HUES6 (cell line): ENCODE measurements around the gene SMURF1.

ENCODE experiments used
- H3K27ac ChIP-seq: 2 replicates; pipeline ENCODE4 v1.7.0; 2013; ENCODE audit warnings: low read depth, mild to moderate bottlenecking, low read length, inconsistent platforms
- H3K27me3 ChIP-seq: 2 replicates; pipeline ENCODE4 v1.6.1; 2013; ENCODE audit warnings: low read length; ENCODE audit not compliant: control insufficient read depth, insufficient read depth
- H3K36me3 ChIP-seq: 2 replicates; pipeline ENCODE4 v1.6.1; 2013; ENCODE audit warnings: low read length; ENCODE audit not compliant: control insufficient read depth, insufficient read depth
- H3K4me1 ChIP-seq: 2 replicates; pipeline ENCODE4 v1.6.1; 2013; ENCODE audit warnings: low read length; ENCODE audit not compliant: control insufficient read depth, insufficient read depth
- H3K4me3 ChIP-seq: 2 replicates; pipeline ENCODE4 v1.5.1; 2013; ENCODE audit warnings: low read depth, low read length
- H3K9ac ChIP-seq: one replicate; pipeline ENCODE4 v1.6.1; 2013; ENCODE audit warnings: mild to moderate bottlenecking, low read length
- H3K9me3 ChIP-seq: 2 replicates; pipeline ENCODE4 v1.6.1; 2013; ENCODE audit warnings: low read depth, low read length; ENCODE audit not compliant: control insufficient read depth, insufficient read depth

Gene SMURF1

DNA sequence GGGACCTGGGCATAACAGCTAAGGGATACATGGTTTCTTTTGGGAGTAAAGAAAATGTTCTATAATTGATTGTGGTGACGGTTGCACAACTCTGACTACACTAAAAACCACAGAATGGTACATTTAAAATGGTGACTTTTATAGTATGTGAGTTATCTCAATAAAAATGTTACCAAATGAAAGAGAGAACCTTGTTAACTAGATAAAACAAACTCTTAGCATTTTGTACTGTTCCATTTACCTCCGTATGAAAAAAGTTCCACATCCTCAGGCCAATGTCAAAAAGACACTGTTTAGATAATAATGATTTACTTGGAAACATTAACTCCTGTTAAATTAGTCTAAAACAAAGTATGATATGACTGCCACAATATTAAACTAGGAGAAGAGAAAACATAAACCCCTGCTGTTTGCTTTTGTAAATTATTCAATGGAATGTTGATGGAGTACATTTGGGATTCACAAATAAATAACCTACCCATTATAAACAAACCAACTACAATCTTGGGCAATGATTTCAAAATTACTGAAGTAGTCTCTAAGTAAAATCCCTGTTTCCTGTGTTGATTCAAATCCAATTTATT is 60.7 kb downstream of the SMURF1 start:
- Histone ChIP-seq H3K27ac (no peak overlapping the region), H3K27me3 (no peaks in the 10 kb centered on the region), H3K36me3 (no peaks in the 10 kb centered on the region), H3K4me1 (peaks cover 11% of the 10 kb centered on the region), H3K9ac (no peak overlapping the region), H3K4me3 (no peak overlapping the region), H3K9me3 (peaks cover 4% of the 10 kb centered on the region; the same call in 1 of the 2 replicates)

DNA sequence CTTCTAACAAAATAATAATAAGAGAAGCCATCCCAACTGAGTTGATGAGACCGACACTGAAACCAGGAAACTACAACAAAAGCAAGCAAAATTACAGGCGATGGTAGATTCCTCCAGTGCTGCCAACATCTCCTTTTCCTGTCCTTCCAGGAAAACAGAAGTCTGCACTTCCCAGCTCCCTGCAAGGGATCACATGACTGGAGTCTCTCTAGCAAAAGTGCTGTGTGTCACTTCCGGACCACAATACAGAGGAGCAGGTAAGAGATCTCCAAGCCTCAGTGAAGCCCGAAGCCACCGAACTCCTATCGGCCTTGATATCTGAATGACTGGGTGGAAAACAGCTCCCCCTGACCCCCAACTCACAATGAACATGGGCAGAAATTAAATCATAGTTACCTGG is 63.2 kb downstream of the SMURF1 start:
- peaks cover 11% of the 10 kb centered on the region for H3K4me1 ChIP-seq
- no peak overlapping the region for H3K9ac ChIP-seq
- H3K36me3 ChIP-seq: peaks cover 3% of the 10 kb centered on the region; the same call in 1 of the 2 replicates
- H3K27ac ChIP-seq: no peak overlapping the region
- H3K9me3 ChIP-seq: no peaks in the 10 kb centered on the region
- H3K27me3 ChIP-seq: no peaks in the 10 kb centered on the region
- no peak overlapping the region for H3K4me3 ChIP-seq

DNA sequence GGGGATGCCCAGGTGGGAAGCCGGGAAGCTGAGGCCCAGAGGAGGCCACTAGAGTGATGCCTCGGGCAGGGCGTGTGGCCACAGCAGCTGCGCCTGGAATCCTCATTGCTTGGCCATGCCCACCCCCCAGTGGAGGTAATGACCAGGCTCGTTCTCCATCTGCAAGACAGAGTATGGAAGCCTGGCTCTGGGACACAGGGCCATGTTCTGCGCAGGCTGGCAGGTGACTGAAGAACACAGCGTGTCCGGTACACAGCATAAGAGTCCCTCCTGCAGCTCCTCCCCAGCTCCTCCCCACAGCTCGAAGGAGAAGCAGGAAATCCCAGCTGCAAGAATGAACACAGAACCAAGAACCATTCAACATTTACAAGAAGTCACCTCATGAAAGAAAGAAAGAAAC is 64.8 kb downstream of the SMURF1 start:
- Histone ChIP-seq H3K27ac (no peak overlapping the region), H3K9me3 (no peaks in the 10 kb centered on the region), H3K27me3 (no peaks in the 10 kb centered on the region), H3K4me1 (peaks cover 11% of the 10 kb centered on the region), H3K36me3 (peaks cover 3% of the 10 kb centered on the region; the same call in 1 of the 2 replicates), H3K4me3 (no peak overlapping the region), H3K9ac (no peak overlapping the region)

DNA sequence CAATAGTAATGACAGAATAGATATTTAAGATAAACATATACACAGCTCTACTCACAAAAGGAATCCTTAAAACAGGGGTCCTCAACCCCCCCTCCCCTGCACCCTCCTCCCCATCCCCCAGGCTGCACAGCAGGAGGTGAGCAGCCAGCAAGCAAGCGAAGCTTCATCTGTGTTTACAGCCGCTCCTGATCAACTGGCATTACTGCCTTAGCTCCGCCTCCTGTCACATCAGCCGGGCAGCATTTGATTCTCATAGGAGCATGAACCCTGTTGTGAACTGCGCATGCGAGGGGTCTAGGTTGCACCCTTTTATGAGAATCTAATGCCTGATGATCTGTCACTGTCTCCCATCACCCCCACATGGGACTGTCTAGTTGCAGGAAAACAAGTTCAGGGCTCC is 65.5 kb downstream of the SMURF1 start:
- Histone ChIP-seq H3K4me3 (no peak overlapping the region), H3K4me1 (peaks cover 5% of the 10 kb centered on the region; the same call in 1 of the 2 replicates), H3K9me3 (no peaks in the 10 kb centered on the region), H3K9ac (no peak overlapping the region), H3K27me3 (no peaks in the 10 kb centered on the region), H3K27ac (no peak overlapping the region), H3K36me3 (peaks cover 3% of the 10 kb centered on the region; the same call in 1 of the 2 replicates)

DNA sequence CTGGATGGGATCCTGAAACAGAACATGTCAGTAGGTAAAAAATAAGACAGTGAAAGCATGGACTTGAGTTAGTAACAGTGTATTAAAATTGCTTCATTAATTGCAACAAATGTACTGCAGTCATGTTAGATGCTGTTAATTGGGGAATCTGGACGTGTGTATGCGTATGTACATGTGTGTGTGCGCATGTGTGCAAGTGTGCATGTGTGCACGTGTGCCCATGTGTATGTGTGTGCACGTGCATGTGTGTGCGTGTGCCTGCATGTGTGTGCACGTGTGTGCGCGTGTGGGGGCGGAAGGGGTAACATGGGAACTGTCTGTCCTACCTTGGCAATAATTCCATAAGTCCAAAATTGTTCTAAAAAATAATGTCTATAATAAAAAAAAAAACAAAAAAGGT is 67.3 kb downstream of the SMURF1 start:
- Histone ChIP-seq H3K36me3 (peaks cover 3% of the 10 kb centered on the region; the same call in 1 of the 2 replicates), H3K27ac (no peak overlapping the region), H3K9me3 (no peaks in the 10 kb centered on the region), H3K27me3 (no peaks in the 10 kb centered on the region), H3K4me1 (peaks cover 5% of the 10 kb centered on the region; the same call in 1 of the 2 replicates), H3K4me3 (no peak overlapping the region), H3K9ac (no peak overlapping the region)

DNA sequence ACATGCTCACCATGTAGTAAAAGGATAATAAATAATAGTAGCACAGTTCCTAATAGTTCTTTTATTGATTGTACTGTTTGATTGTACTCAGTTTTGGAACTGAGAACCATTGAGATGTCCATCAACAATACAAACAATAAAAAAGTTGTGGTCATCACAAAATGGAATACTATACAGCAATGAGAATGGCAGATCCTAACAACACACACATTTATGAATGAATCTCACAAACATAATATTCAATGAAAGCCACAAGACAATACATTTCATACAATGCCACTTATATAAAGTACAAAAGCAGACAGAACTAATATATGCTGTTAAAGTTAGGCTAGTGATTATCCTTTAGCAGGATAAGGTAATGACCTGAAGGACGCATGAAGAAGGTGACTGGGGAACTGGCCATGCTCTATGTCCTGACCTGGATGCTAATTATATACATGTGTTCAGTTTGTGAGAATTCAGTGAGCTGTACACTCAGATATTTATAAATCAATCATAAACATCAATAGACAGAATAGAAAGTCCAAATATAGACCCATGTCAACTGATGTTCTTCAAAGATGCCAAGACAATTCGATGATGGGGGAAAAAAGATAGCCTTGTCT is 70.0 kb downstream of the SMURF1 start:
- no peak overlapping the region for H3K27ac ChIP-seq
- no peak overlapping the region for H3K4me3 ChIP-seq
- H3K9ac ChIP-seq: no peak overlapping the region
- H3K4me1 ChIP-seq: peaks cover 1% of the 10 kb centered on the region; the same call in 1 of the 2 replicates
- no peaks in the 10 kb centered on the region for H3K9me3 ChIP-seq
- H3K27me3 ChIP-seq: no peaks in the 10 kb centered on the region
- peaks cover 3% of the 10 kb centered on the region; the same call in 1 of the 2 replicates for H3K36me3 ChIP-seq

DNA sequence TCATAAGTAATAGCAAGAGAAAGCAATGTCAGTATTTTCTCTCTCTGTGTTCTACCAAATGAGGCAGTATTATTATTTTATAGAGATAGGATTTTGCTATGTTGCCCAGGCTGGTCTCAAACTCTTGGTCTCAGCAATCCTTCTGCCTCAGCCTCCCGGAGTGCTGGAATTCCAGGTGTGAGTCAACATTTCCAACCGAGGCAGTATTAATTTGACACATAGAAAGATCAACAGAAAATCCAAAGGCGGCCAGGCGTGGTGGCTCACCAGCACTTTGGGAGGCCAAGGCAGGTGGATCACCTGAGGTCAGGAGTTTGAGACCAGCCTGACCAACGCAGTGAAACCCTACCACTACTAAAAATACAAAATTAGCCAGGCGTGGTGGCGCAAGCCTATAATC is 71.8 kb downstream of the SMURF1 start:
- Histone ChIP-seq H3K4me3 (no peak overlapping the region), H3K27ac (no peak overlapping the region), H3K4me1 (no peaks in the 10 kb centered on the region), H3K27me3 (no peaks in the 10 kb centered on the region), H3K36me3 (peaks cover 3% of the 10 kb centered on the region; the same call in 1 of the 2 replicates), H3K9ac (no peak overlapping the region), H3K9me3 (no peaks in the 10 kb centered on the region)

DNA sequence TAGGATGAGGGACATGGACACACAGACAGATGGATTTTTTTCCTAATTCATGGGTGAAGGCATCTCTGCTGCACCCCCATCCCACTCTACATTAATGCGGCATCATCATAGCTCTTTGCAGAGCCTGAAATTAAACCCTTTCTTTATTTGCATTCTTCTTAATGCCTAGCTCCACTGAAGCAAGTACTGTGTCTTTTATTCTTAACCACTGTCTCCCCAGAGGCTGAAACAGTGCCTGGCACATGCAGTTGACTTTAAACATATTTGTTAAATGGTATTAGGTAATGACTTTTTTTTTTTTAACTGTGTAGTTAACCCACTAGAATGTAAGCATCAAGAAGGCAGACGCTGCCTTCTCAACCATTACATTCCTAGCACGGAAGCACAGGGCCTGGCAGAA is 73.5 kb downstream of the SMURF1 start:
- no peak overlapping the region for H3K4me3 ChIP-seq
- no peak overlapping the region for H3K27ac ChIP-seq

DNA sequence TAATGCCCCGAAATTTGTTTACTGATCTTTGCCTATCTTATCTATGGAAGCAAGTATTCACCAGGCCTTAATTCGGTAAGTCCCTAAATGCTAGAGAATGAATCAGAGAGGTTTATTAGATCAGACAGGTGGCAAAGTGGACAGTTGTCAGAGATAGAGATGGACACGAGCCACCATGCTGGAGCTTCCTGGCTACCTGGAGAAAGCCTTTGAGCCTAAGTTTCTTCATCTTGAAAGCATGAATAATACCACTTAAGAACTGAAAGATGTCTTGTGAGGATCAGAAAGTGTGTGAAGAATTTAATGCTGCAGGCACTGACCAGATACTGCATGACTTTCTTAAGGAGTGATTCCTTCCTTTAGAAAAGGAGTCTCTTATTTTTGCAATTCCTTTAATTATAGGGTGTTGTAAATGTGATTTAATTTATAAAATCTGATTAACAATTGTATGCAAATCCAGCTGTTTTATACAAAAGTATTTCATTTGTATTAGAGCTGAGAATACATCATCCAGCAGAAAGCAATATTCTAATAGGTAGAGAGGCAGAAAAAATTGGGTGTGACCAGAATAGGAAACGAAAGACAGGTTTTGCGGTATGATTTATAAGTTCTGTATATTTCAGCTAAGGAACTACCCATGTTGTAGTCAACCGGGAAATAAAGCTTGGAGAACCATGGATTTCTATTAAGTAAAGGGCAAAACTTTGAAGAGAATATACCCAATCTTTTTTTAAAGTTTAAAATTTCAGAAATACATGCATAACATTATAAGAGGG is 82.7 kb downstream of the SMURF1 start:
- Histone ChIP-seq H3K4me1 (no peaks in the 10 kb centered on the region), H3K36me3 (peaks cover 12% of the 10 kb centered on the region), H3K4me3 (no peak overlapping the region), H3K9ac (no peak overlapping the region), H3K27ac (no peak overlapping the region), H3K9me3 (no peaks in the 10 kb centered on the region), H3K27me3 (no peaks in the 10 kb centered on the region)

More for the DNA sequence above, 73.5 kb downstream of the SMURF1 start:
- Histone ChIP-seq H3K9me3 (no peaks in the 10 kb centered on the region), H3K4me1 (no peaks in the 10 kb centered on the region), H3K9ac (no peak overlapping the region), H3K36me3 (no peaks in the 10 kb centered on the region), H3K27me3 (no peaks in the 10 kb centered on the region)

DNA sequence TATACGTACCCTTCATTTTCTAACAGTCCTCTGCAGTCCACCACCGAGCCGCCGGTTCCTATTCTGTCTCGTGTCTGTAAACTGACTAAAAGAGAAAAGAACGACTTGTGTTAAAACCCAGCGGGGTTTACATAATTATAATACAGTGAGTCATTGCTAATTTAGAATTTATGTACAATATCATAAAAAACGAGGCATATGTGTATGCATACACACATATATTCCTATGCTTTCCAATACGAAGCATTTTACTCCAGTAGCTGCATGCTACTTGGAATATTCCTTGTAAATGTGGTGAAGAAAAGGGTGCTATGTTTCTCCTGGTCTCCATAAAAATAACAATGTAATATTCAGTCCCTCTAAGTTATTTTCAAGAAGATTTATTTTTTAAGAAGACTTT is 89.1 kb downstream of the SMURF1 start:
- Histone ChIP-seq H3K27me3 (no peaks in the 10 kb centered on the region), H3K27ac (no peak overlapping the region), H3K4me3 (no peak overlapping the region), H3K4me1 (no peaks in the 10 kb centered on the region), H3K36me3 (peaks cover 67% of the 10 kb centered on the region), H3K9ac (no peak overlapping the region), H3K9me3 (no peaks in the 10 kb centered on the region)

DNA sequence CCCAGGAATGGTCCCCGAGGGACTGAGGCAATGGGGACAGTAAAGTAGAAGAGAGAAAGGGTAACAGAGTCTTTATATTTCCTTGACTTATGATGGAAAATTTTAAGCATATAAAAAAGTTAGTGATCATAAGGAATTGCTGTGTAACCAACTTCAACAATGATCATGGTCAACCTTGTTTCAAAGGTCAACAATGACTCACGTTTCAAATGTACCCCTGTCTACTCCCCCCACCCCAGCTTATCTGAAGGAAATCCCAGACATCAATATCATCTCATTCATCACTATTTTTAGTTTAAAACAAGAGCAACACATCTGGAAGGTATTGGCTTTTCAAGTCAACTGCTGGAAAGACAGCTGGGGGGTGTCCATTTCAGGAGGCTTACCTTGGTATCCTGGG is 92.9 kb downstream of the SMURF1 start:
- H3K4me1 ChIP-seq: no peaks in the 10 kb centered on the region
- no peak overlapping the region for H3K9ac ChIP-seq
- no peaks in the 10 kb centered on the region for H3K27me3 ChIP-seq
- H3K36me3 ChIP-seq: peaks cover 81% of the 10 kb centered on the region
- H3K4me3 ChIP-seq: no peak overlapping the region
- no peaks in the 10 kb centered on the region for H3K9me3 ChIP-seq
- no peak overlapping the region for H3K27ac ChIP-seq
